Right cardiac atrium (tissue), 5 donors: ENCODE data around the gene CRYBA2. TPM values are rescaled to one million over a fixed set of nuclear protein-coding genes. Genes with fewer than 3 reads are reported as not detected.
A peak's percentile ranks its signal among the peaks of the same experiment; 100 is the strongest.

Experiments
- ATAC-seq, 2 donors: fragments of 200-7000 bp; cut with Tn5 transposase; one replicate each; pipeline versions ENCODE4 v1.8.0 to v1.9.1; 2020; ENCODE audit warnings: moderate library complexity in 2 of 2, mild to moderate bottlenecking in 1 of 2
- DNase-seq, 3 donors: peaks; one replicate each; pipeline ENCODE4 v3.0.0-alpha.2; 2020
- H3K27ac ChIP-seq: one replicate; pipeline ENCODE4 v1.5.1; 2013; ENCODE audit warnings: mild to moderate bottlenecking, low read length, control low read depth, moderate library complexity
- H3K27me3 ChIP-seq: one replicate; pipeline ENCODE4 v1.6.1; 2013; ENCODE audit not compliant: control insufficient read depth, insufficient read depth
- H3K4me1 ChIP-seq: one replicate; pipeline ENCODE4 v1.6.1; 2013; ENCODE audit warnings: low read length; ENCODE audit not compliant: control insufficient read depth, insufficient read depth
- H3K4me3 ChIP-seq: one replicate; pipeline ENCODE4 v1.5.1; 2013; ENCODE audit warnings: low read length, control low read depth
- H3K9me3 ChIP-seq: one replicate; pipeline ENCODE4 v1.6.1; 2013; ENCODE audit warnings: low read length; ENCODE audit not compliant: control insufficient read depth
- WGBS: extraction: QIAGEN DNeasy Blood & Tissue Kit; methylation state at CpG from one replicate; pipeline ENCODE4 v1.1.7; 2013; 5-methylcytosine and 5-hydroxymethylcytosine counted together
- intact Hi-C, 4 donors: fragments of 100-400 bp; cut with DNase I; formaldehyde crosslinking; loops; one replicate each; pipeline versions ENCODE4 v1.11.0 to v1.14.0; 2022 to 2023
- polyA plus RNA-seq: library from polyadenylated mRNA; stranded (reverse); fragments of 200-250 nt; gene quantifications from one replicate; pipeline ENCODE4 v1.2.3, GENCODE V29; 2013
- total RNA-seq, 4 donors: library from RNA; stranded (reverse); fragmentation: NEBNext Ultra II Directional; extraction: Animal tissue kit (Norgen Biotek cat#: 25700); gene quantifications; one replicate each; pipeline ENCODE4 v1.2.1, GENCODE V29; 2021
- donor health status: healthy with polysubstance abuse.
- donor health status: DM: no; HTN: yes; CAD: no.
- donor health status: DM: no; HTN: no; CAD: no.
- donor health status: DM: no; HTN: yes; CAD: no; lungs with severe emphysema.
- donor health status: DM: yes; HTN: yes; CAD: no.

Gene CRYBA2
- total and polyA plus RNA-seq, 5 donors: not detected

- DNase-seq (no peak), ATAC-seq (no peak)
- H3K9me3 ChIP-seq: no peaks in the 10 kb centered on the region
- H3K27ac ChIP-seq: no peak overlapping the region
- intact Hi-C loops: no loop called here
- no peaks in the 10 kb centered on the region for H3K27me3 ChIP-seq
- 89% methylated on average over 3 of the region's 3 CpGs for WGBS
- H3K4me1 ChIP-seq: peaks cover 2% of the 10 kb centered on the region
- no peak overlapping the region for H3K4me3 ChIP-seq
These were observed 10.8 kb upstream of the CRYBA2 start for GRCh38 chr2:219003979-219004378.

GRCh38 chr2:219003267-219003634, 10.0 kb upstream of the CRYBA2 start:
- peaks cover 2% of the 10 kb centered on the region for H3K4me1 ChIP-seq
- no peaks in the 10 kb centered on the region for H3K27me3 ChIP-seq
- intact Hi-C loops: no loop called here
- DNase-seq (no peak), ATAC-seq (peak in 1 of 2 donors; percentile 12)
- no peaks in the 10 kb centered on the region for H3K9me3 ChIP-seq
- WGBS: 6% methylated on average over 20 of the region's 20 CpGs
- H3K27ac ChIP-seq: no peak overlapping the region
- no peak overlapping the region for H3K4me3 ChIP-seq

GRCh38 chr2:219002395-219003266, 9.4 kb upstream of the CRYBA2 start:
- ATAC-seq: peak; percentile 9 to 38
- WGBS: 1% methylated on average over 72 of the region's 72 CpGs
- Histone ChIP-seq H3K9me3 (no peaks in the 10 kb centered on the region), H3K27me3 (no peaks in the 10 kb centered on the region), H3K4me3 (no peak overlapping the region), H3K4me1 (peaks cover 2% of the 10 kb centered on the region), H3K27ac (no peak overlapping the region)
- peak in 2 of 3 donors; percentile 68 to 74 for DNase-seq
- intact Hi-C loops: no loop called here

- DNase-seq (no peak), ATAC-seq (peak; percentile 33 to 47)
- Histone ChIP-seq H3K4me3 (no peak overlapping the region), H3K9me3 (no peaks in the 10 kb centered on the region), H3K4me1 (peaks cover 2% of the 10 kb centered on the region), H3K27ac (no peak overlapping the region), H3K27me3 (no peaks in the 10 kb centered on the region)
- WGBS: 1% methylated on average over 70 of the region's 70 CpGs
- intact Hi-C loops: no loop called here
These were observed 8.6 kb upstream of the CRYBA2 start for GRCh38 chr2:219001577-219002394.

GRCh38 chr2:219001100-219001576, 7.9 kb upstream of the CRYBA2 start:
- 7% methylated on average over 26 of the region's 26 CpGs for WGBS
- Histone ChIP-seq H3K4me3 (no peak overlapping the region), H3K27ac (no peak overlapping the region), H3K27me3 (no peaks in the 10 kb centered on the region), H3K9me3 (no peaks in the 10 kb centered on the region), H3K4me1 (peaks cover 2% of the 10 kb centered on the region)
- ATAC-seq (no peak), DNase-seq (no peak)
- intact Hi-C loops: no loop called here

- Histone ChIP-seq H3K27ac (no peak overlapping the region), H3K27me3 (no peaks in the 10 kb centered on the region), H3K4me3 (no peak overlapping the region), H3K4me1 (peaks cover 2% of the 10 kb centered on the region), H3K9me3 (no peaks in the 10 kb centered on the region)
- WGBS: 23% methylated on average over 8 of the region's 8 CpGs
- ATAC-seq: no peak
- intact Hi-C loops: no loop called here
- DNase-seq: no peak
These were observed 7.3 kb upstream of the CRYBA2 start for GRCh38 chr2:219000569-219000960.

GRCh38 chr2:218999881-219000568, 6.8 kb upstream of the CRYBA2 start:
- H3K4me3 ChIP-seq: no peak overlapping the region
- ATAC-seq: no peak
- WGBS: 7% methylated on average over 9 of the region's 9 CpGs

GRCh38 chr2:218999021-218999880, 6.0 kb upstream of the CRYBA2 start:
- Histone ChIP-seq H3K4me1 (peaks cover 2% of the 10 kb centered on the region), H3K27ac (no peak overlapping the region), H3K27me3 (no peaks in the 10 kb centered on the region), H3K4me3 (no peak overlapping the region), H3K9me3 (no peaks in the 10 kb centered on the region)
- DNase-seq: no peak
- ATAC-seq: no peak
- intact Hi-C loops: no loop called here
- 45% methylated on average over 10 of the region's 10 CpGs for WGBS

More at GRCh38 chr2:218999881-219000568, 6.8 kb upstream of the CRYBA2 start:
- Histone ChIP-seq H3K27ac (no peak overlapping the region), H3K27me3 (no peaks in the 10 kb centered on the region), H3K4me1 (peaks cover 2% of the 10 kb centered on the region), H3K9me3 (no peaks in the 10 kb centered on the region)
- intact Hi-C loops: no loop called here
- DNase-seq: no peak

GRCh38 chr2:218998414-218999002, 5.3 kb upstream of the CRYBA2 start:
- no peak for DNase-seq
- H3K4me3 ChIP-seq: no peak overlapping the region
- WGBS: 62% methylated on average over 12 of the region's 12 CpGs
- H3K4me1 ChIP-seq: peaks cover 2% of the 10 kb centered on the region
- no peaks in the 10 kb centered on the region for H3K27me3 ChIP-seq
- no peaks in the 10 kb centered on the region for H3K9me3 ChIP-seq
- H3K27ac ChIP-seq: no peak overlapping the region
- intact Hi-C loops: no loop called here
- no peak for ATAC-seq

- no peak overlapping the region for H3K4me3 ChIP-seq
- H3K4me1 ChIP-seq: peaks cover 2% of the 10 kb centered on the region
- intact Hi-C loops: no loop called here
- DNase-seq (no peak), ATAC-seq (no peak)
- no peak overlapping the region for H3K27ac ChIP-seq
- 25% methylated on average over 2 of the region's 2 CpGs for WGBS
- H3K9me3 ChIP-seq: no peaks in the 10 kb centered on the region
- no peaks in the 10 kb centered on the region for H3K27me3 ChIP-seq
These were observed 4.5 kb upstream of the CRYBA2 start for GRCh38 chr2:218997731-218998130.
